SIG-M5 (cell line): Measurements from ENCODE around the gene SMIM36.
"Not testable (repeated sequence)": the region's sequence is repeated elsewhere in the genome, so short reads cannot be mapped to it uniquely, and the experiment has no call there.

Experiments
- DNase-seq: peaks from one replicate; lab custom pipeline; 2025; lab: John Stamatoyannopoulos, UW

The SMIM36 gene

GRCh38 chr17:55454906-55455474 is 56.3 kb downstream of the SMIM36 start:
- no peak for DNase-seq

- DNase-seq = no peak
Observed at GRCh38 chr17:55453839-55454557, 57.3 kb downstream of the SMIM36 start.

GRCh38 chr17:55452139-55452790 is 59.0 kb downstream of the SMIM36 start:
- no peak for DNase-seq

GRCh38 chr17:55451758-55452138 is 59.5 kb downstream of the SMIM36 start:
- DNase-seq = no peak

DNA sequence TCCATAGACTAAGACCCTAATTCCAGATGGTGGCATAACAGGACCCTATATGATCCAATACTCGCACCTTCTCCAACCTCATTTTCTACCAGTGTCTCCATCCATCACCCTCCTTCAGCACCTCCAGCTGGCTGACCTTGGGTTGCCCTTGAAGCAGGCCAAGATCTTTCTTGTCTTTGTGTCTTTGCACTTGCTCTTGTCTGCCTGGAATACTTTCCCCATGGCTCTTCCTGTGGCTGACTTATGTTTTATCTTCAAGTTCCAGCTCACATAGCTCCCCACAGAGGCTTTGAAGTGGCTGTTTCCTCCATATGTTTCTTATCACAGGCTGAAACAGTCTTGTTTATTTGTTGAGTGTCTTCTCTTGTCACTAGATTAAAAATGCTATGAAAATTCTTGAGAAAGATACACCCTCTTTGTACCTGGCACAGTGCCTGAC is 60.0 kb downstream of the SMIM36 start:
- DNase-seq = no peak

DNA sequence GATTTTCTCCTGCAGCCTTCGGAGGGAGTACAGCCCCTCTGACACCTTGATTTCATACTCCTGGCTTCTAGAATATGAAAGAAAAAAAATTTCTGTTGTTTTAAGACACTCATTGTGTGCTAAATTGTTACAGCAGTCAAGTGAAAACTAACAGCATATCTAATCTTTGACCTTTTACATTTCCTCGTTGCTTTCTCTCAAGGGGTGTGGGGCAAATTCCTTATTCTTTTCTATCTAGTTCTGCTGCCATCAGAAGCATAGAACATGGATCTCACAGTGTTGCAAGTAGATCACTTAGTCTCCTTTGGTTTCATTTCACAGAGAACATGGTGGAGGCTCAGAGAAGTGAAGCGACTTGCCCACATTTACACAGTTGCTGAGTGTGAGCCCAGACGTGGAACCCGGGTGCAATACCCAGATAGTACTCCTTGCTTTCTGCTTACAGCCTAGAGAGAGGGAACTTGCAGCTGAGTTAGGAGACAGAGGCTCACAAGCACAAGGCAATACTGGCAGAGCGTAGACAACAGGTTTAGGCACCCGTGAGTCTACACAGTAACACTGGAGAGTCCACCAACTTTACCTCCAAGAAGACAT is 60.9 kb downstream of the SMIM36 start:
- no peak for DNase-seq

DNA sequence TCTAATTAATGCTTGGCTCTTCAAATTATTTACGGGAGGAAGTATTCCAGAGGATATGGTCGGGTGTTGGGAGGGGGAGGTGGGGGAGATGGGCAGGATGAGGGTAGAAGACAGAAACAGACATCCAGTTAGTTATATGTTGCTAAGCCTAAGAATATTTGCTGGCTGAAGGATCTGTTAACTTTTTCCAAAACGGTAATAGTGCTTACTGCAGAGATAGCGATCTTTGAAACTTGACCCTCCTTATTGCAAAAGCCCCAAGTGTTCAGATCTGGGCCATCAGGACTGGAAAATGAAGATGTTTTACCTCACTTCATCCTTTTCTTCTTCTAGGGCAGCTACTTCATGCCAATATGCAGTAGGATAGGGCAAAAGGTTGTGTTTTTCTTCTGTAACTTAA is 62.6 kb downstream of the SMIM36 start:
- DNase-seq = no peak

- no peak for DNase-seq
Observed at GRCh38 chr17:55446581-55447205, 64.6 kb downstream of the SMIM36 start.

- DNase-seq = not testable (repeated sequence)
Observed at GRCh38 chr17:55446004-55446403, 65.2 kb downstream of the SMIM36 start.

DNA sequence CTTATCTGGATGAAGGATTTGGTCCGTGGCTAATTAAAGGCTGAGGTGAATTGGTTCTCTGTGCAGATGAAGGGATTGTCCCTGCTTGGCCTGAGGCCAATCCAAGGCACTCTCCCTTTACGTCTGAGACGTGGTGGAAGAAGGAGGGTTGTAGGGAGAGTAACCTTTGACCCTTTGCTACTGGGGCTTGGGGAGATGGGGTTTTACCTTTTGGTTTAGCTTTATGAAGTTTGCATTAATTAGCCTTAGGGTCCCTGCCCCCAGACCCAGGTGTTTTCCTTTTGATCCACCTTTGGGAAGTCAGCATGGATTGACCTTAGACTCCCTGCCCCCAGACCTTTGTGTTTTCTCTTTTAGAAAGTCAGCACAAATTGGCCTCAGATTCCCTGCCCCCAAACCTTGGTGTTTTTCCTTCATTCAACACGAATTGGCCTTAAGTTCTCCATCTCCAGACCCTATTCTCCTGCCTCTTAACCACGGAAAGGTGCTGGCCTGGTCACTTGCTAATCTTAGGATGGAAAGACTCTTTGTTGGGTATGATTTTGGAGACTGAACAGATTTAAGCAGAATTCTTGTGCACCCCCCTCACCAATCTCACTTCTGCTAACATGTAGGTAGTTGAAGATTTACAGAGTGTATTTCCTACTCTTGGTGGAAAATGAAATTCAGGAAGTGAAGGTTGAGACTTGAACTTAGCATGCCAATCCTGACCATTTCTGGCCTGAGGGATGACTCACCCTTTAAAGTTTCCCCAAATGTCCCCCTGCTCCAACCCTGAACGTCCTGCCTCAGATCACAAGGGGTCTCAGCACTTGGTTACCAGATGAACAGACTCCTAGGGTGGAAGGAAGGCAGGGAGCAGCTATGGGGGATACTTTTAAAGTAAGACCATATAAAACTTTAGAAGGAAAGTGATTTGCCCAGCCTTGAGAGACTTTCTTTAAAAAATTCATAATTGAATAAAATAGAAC is 66.5 kb downstream of the SMIM36 start:
- no peak for DNase-seq

- no peak for DNase-seq
Observed at GRCh38 chr17:55443904-55444303, 67.3 kb downstream of the SMIM36 start.

- DNase-seq = no peak
Observed at GRCh38 chr17:55442953-55443683, 68.1 kb downstream of the SMIM36 start.

GRCh38 chr17:55442462-55442861 is 68.8 kb downstream of the SMIM36 start:
- no peak for DNase-seq

DNA sequence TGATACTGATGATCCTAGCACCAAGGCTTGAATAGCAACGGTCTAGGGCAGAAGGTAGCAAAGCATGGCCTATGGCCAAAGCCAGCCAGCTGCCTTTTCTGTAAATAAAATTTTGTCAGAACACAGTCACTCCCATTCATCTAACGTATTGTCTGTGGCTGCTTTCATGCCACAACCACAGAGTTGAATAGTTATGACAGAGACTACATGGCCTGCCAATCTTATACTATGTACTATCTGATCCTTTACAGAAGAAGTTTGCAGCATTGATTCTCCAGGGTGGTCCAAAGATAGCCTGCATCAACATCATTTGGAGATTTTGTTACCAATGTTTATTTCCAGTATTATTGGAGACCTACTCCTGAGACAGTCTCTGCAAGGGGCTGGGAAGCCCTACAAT is 69.7 kb downstream of the SMIM36 start:
- DNase-seq = no peak

GRCh38 chr17:55440391-55440790 is 70.9 kb downstream of the SMIM36 start:
- DNase-seq = no peak

DNA sequence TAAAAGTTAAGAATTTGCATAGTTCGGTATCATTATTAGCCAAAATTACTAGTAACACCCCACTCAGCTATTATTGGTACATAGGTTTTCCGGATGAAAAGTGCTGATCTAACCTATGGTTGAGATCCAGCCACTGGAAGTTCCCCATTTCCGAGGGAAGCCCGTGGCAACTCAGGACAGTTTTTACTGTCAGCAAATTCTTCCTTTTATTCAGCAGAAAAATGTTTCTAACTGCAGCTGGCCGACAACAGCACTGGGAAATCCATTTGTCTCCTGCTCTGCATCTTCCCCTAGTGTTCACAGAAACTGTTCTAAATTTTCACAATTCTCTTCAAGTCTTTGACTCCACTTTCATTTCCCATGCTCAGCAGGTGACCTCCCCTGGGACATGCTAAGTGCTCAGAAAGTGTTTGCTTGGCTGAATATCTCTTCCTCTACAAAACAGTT is 74.1 kb downstream of the SMIM36 start:
- DNase-seq = no peak

- DNase-seq = no peak
Observed at GRCh38 chr17:55436224-55437158, 74.8 kb downstream of the SMIM36 start.

DNA sequence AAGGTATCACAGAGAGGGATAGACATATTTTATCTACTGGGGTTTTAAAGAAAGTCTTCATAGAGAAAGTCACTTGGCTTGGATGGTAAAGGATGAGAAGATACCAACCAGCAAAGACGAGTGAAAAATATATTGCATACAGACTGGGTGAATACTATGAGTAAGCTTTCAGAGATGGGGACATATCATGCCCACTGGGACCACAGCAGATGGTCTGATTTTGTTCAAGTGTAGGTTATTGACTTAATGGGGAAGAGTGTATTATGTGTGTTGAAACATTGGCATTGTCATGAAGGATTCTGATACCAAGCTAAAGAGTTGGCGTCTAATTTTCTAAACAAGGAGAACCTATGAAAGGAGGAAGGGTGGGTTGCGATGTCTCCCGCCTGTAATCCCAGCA is 75.8 kb downstream of the SMIM36 start:
- no peak for DNase-seq

- DNase-seq = no peak
Observed at GRCh38 chr17:55434721-55435120, 76.5 kb downstream of the SMIM36 start.
